Measurements from ENCODE around the gene GRIN2A.

The GRIN2A gene

DNA sequence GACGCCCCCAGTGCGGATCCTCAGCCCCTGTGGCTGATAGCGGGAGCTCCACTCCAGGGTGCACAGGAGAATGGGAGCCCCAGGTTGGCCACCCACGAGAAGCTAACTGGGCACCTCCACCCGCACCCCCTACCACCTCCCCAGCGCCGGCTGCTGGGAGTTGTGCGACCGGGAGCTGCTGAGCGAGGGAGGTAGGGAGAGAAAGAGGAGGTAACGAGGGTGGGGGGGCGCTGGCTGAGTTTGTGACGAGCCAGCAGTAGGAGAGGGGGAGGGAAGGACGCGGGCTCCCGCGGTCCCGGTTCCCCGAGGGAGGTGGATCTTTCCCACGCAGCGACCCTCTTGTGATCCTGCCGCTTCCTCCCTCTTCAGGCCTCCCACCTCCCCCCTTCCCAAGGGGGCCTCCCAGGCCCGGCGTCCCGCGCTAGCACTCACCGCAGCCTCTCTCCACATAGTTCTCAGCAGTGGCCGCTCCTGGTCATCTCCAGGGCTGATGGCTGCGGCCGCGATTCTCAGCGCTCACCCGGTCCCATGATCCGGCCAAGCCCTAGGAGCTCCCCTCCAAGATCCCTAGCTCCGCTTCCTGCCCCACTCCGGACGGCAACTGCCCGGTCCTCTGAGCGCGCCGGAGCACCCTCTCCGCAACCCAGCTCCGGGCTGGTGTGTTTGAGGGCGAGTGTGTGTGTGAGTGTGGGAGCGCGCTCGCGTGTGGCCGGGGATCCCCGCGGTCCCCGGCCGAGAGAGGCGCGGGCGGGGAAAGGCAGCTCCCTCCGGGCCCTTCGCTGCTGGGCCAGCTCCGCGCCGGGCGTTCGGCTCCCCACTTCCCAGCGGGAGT, at the start of gene GRIN2A:
Gene GRIN2A, minus strand, starts transcription at position 207 of the 832 bp plus-strand sequence. CDS start 2,017 bp downstream, outside the sequence.
- DNase-seq: no peak

DNA sequence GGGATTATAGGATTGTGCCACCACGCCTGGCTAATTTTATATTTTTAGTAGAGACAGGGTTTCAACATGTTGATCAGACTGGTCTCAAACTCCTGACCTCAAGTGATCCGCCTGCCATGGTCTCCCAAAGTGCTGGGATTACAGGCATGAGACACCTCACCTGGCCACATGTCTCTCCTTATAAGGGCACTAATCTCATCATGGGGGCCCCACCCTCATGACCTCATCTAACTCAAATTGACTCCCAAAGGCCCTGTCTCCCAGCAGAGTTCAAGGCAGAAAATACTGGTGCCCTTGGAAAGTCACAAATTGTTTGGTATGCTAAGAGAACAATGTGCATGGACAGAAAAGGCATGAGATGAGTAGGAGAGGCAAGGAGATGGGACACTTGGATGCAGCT, 49.3 kb upstream of the GRIN2A start:
- DNase-seq: no peak

DNA sequence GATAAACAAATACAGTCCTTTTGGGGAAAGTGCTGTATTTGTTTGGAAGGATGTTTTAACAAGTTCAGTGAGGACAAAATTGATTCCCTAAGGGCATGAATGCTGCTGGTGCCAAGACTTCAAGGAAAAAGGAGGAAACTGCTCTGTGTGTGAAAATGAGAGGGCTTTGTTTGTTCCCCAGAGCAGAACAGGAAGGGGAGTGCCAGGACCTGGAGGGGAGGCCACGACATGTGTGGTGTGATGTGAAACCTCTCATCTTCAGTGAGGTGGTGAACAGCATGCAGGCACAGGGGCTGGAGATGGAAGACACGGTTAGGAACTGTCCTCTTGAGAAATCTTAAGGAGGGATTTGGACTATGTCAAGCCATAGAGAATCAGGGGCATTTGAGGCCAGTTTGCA, 46.6 kb upstream of the GRIN2A start:
- no peak for DNase-seq

DNA sequence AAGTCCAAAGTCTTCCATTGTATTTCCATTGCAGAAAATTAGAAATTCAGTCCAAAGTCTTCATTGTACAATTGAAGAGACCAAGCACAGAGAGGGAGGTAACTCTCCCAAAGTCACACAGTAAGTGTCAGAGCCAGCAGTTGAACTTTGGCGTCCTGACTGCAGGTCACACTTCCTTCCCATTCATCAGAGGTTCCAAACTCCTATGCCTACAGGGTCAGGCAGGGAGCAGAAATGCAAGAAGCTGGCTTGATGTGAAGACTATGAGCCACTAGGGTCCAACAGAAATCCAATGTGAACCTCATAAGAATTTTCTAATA, 44.7 kb upstream of the GRIN2A start:
- no peak for DNase-seq

DNA sequence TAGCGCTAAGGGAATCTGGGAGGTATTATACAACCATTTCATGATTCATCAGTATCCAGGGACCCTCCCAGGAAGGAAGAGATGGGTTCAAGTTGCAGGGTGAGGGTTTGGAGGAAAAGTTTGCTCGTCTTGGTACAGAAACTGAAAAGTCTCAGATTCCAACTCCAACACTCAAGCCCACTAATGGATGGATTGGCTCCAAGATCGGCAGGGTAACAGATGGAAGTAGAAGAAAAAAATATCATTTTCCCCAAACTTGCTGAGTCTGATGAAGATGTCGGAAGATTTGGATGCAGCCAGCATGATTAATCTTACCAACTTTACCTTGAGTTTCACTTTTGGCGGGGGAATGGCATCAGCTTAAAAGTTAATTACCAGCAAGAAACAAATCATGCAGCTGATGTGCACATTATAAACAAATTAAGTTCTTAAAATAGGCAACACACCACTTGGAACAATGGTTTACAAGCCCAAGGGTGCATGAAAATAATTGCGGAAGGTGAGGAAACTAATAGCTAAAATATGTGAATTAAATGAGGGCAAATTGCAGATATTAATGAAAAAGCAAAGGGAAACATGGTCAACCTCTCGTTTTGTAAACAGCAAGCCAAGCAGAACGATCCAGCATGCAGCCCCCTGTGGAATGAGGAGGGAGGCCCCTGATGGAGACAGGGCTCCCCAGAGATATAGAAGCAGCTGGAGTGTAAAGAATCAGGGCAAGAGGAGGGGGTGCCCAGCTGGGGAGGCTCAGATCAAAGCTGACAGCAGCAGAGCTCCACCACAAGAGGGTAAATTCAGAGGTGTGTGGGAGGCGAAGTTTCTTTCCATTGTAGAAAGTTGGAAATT, 44.1 kb upstream of the GRIN2A start:
- no peak for DNase-seq

DNA sequence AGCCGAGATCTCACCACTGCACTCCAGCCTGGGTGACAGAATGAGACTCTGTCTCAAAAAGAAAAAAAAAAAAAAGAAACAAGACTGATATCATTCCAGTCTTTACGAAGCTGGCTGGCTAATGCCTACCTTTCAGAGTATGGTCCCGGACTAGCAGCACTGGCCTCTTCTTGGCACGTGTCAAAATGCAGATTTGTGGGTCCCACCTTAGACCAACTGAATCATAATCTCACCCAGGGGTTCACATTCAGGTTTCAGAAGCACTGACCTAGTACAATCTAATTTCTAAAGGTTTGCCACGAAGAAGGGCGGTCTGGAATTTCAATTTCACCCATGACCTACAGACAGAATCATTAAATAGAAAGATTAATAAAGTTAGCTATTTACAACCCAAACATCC, 43.4 kb upstream of the GRIN2A start:
- DNase-seq: no peak

DNA sequence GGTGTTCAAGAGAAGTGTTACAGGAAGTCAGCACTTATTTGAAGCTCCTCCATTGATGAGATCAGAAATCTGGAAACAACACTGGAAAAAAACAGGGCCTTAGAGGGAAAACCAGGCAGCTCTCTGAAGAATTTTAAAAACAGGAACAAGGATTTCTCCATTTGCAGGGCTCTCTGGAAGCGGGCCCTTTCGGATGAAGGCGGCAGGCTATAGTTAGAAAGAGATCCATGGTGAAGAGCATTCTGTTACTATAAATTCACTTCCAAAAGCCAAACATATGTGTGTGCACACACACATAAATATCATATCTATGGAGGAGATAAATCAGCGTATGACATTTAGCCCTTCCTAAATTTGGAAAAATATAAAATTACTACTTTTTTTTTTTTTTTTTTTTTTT, 42.6 kb upstream of the GRIN2A start:
- DNase-seq: no peak

DNA sequence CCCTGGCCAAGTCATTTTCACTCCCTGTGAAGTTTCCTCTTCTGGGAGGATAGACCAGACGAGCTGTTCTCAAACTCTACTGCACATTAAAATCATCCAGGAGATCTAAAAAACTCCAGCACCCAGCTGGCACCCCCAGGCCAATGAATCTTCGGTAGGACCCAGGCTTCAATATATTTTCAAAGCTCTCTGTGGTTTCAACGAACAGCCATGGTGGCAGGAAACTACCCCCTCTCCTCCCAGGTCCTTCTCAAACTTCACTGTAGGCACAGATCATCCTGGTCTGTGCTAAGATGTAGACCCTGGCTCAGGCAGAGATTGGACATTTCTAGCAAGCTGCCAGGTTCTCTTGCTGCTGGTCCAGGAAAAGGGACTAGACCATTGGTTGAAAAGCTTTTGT, 38.7 kb upstream of the GRIN2A start:
- DNase-seq: no peak

DNA sequence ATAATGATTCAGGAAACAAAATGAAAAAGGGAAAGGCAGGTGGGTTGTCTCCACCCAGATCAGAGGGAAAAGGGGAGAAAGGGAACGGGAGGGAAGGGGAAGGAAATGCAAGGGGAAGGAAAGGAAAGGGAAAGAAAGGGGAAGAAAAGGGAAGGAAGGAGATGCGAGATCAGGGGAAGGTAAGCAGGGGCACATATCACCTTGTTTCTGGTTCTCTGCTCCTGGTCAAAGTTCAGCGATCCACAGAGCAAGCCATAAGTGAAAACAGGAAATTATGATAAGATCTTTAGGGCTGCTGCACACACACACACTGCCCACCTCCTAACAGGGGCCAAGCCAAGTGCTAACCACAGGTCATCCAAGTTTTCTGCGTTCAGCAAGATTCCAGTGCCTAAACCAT, 37.5 kb upstream of the GRIN2A start:
- DNase-seq: no peak

DNA sequence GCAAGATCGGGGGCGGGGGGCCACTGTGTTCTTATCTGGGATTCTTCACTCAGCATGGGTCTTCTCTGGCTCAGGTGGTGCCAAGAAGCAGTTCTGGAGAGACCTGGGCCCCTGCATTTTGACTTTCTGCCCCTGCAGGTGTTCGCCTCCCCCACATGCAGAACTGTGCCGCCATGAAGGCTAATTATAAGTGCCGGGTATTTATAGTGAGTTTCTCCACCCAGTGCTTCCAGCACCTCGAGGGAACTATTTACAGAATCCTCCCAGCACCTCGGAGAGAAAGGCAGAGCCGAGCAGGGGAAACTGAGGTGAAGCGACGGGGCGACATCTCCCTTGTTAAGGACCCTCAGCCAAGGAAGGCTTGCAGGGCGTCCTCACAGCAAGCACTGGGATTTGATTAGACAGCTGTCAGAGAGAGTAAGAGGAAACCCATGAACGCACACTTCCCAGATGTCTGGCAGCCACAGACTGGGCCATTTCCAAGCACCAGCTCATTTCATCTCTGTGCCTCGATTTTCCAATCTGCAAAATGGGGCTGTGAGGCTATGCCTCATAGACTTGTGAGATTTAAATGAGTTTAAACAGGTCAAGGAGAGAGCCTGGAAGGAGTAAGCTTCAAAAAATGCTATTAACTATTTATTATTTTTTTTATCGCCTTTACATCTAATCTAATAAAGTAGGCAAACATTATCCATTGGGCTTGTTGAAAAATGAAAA, 36.4 kb upstream of the GRIN2A start:
- no peak for DNase-seq

DNA sequence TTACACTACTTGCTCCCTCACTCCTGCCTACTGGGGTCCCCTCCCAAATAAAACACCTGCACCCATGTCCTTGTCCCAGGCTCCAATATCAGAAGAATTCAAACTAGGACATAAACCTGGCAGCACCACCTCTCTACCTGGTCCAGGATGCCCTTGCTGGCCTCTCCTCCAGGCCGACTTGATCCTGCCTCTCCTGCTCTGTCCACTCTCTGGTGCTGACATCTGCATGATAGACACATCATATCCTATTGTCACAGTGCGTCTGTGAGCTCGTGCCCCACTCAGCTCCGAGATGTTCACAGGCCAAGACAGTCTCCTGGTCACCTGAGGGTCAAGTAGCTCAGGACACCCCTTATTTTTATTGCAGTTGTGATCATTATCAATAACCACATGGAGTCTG, 31.5 kb upstream of the GRIN2A start:
- DNase-seq: no peak

DNA sequence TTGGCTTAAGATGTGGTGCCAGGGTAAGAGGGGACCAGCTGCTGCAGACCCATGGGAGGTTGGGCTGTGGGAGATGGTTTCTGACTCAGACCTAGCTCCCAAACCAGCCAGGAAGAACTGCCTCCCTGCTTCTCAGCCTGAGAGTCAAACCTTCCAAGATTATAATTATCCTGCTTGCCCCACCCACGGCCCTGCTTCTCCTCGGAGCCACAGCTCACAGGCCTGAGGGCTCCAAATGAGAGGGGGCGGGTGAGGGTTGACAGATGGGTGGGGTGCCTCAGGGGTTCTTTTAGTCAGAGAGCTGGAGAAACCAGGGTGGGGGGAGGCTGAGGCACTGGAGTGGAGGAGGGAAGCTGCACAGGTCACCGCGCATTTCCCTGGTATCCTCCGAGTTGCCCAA, 28.7 kb upstream of the GRIN2A start:
- DNase-seq: no peak

DNA sequence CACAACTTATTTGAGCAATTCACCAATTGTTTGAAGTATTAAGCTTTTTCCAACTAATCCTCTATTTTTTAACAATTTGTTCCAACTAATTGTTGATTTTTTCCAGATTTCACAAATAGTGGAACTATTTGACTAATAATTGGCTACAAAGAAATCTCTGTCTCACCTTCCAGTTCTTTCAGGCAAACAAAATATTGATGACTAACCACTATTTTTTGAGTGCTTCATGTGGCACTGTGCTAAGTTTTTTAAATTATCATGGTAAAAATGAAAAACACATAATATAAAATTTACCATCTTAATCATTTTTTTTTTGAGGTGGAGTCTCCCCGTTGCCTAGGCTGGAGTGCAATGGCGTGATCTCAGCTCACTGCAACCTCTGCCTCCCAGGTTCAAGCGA, 24.6 kb upstream of the GRIN2A start:
- no peak for DNase-seq

DNA sequence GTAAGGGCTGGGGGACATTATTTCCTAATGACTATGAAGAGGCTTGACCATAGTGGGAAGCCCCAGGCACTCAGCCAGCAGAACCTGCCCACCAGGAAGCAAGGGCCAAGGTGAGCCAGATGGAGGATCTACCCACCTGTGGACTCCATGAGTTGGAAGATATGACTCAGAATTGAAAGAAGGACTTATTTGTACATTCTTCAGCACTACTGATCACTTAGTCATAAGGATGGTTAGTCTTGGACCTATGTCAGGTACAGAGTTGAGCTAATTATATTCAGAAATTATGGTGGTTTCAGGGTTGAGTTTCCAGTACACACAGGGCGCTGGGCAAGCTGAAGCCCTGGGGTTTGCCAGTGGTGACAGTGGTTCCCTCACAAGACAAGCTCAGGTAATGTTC, 24.0 kb upstream of the GRIN2A start:
- DNase-seq: no peak

DNA sequence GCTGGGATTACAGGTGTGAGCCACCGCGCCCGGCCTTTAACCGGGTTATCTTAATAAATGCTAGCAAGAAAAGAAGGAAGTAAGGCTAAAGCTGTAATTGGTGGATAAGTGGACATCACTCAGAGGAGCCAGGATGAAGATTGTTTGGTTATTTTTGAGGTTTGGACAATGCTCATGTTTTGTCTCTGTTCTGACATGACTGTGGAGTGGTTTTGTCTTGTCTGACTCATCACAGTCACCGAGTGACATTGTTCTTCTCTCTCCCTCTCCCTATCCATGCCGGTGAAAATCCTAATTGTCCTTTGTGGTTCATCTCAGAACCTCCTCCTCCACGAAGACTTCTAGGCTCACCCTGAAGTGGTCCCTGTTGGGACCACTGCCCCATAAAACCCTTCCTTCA, 23.5 kb upstream of the GRIN2A start:
- no peak for DNase-seq

DNA sequence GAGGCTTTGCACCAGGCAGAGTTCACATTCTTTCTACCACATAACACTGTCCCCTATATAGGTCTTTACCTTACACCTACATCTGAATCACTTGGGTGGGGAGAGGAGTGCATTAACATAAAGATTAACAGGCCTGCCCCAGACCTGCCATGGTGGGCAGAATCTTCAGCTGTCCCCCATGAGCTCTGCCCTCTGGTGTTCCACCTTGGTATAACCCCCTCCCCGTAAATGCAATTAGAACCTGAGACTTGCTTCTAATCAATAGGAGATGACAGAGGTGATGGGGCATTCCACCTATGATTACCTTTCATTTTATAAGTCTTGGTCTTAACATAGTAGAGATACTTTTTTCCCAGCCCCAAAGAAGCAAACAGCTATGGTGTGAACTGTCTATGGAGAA, 20.4 kb upstream of the GRIN2A start:
- no peak for DNase-seq

DNA sequence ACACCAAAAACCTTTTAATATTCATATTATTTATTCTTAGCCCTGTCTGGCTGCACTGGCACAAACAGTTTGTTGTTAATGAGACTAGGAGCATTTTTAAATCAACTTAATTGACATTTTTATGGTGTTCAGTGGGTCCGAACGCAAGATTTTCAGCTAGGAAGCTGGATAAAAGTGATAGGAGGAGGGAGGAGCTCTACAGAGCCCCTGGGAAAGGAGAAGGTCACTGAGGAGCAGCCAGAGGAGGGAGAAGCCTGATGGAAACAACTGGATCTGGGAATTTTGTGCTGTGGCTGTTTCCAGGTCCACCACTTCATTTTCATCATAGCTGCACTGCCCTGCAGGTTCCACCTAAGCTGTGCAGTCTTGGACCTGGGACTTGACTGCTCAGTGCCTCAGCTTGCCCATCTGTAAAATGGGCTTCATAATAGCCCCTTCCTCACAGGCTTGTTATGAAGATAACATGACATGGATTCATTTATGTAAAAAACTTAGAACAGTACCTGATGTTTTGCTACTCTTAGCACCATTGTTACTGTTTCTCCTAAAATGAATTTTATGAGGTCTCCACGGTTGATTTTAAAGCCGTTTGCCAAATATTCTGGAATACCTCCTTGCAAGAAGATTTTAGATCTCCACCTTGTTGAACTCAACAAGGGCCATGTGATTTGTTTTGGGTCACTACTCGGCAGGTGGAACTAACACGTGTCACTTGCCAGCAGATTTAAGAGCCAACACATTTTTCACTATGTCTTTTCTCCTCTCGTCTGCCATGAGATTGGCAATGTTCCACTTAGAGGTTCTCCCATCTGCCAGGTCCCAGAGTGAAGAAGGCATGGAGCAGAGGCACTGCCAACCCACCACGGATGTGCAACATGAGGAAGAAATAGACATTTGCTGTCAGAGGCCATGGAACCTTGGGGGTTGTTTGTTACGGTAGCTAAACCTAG, 18.7 kb upstream of the GRIN2A start:
- no peak for DNase-seq

DNA sequence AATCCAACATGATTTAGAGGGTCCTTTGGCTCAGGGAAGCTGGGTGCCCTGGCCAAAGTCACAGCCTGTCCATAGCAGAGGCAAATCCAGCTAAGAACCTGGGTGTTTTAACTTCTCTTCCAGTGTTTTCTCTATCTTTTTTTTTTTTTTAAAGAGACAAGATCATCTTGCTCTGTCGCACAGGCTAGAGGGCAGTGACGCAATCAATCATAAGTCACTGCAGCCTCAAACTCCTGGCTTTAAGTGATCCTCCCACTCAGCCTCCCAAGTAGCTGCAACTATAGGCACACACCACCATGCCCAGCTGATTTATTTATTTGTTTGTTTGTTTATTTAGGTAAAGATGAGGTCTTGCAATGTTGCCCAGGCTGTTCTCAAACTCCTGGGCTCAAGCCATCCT, 14.8 kb upstream of the GRIN2A start:
- DNase-seq: no peak

DNA sequence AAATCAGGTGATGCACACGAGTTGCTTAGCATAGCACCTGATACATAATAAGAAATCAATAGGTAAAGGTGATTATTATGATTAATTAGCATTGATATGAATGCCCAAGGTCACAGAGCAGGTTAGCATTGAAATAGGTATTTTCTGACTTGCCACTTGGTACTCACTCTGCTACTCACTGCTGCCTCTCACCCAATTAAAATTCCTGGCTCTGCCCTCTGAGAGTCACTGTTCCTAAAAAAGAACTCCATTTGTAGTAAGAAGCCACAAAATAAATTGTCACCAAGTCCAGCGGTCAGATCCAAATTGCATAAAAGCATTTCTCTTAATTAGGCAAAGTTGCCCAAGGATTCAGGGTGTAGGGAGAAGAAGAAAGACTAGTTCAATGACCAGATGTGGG, 8.9 kb upstream of the GRIN2A start:
- DNase-seq: no peak

DNA sequence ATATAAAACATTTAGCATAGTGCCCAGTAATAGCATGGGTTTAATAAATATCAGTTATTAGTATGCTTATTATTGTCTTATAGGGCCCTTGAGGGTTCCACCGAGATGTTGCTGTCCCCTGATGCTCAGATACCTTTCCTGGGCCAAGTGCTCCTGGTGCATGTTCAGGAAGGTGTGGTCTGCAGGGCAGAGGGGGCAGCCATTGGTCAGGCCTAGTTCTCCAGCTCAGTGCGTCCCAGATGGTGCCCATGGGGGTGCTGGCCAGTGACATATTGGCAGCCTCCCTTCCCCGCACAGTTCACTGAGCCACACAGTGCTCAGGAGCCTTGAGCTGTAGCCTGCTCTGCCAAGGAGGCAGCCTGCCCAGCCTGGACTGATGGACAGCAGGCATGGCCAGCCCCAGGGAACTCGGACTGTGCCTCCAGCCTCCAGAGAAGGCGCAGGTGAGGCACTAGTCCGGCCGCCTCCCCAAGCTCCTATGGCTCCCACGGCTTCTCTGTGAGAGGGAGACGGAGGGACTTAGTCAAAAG, 7.7 kb upstream of the GRIN2A start:
- DNase-seq: no peak

DNA sequence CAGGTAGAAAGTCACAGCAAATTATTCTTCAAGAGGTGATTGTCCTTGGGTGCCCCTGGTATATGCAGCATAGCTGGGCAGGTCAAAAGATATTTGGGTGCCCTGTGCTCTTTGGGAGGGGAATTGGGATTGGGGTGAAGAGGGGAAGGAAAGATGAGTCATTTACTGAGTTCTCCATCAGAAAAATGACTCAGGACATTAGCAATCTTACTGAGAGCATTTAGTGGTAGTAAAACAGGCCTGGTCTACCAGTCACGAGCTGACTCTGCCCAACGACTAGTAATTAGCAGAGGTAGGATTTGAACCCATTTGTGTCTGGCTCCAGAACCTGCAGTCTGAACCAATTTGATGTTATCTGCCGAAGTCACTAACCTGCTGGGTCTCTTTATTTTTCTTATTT, 6.0 kb upstream of the GRIN2A start:
- DNase-seq: no peak

Data from activated naive CD4-positive, alpha-beta T cell treated with Interleukin-2 at 50 U/mL for 16 hours (primary cell).